CD4-positive, alpha-beta T cell (primary cell): Measurements from ENCODE around the gene ERBB3. TPM values are rescaled to one million over a fixed set of nuclear protein-coding genes. Genes with fewer than 3 reads are reported as not detected.

ENCODE experiments used
- ATAC-seq: fragments of 200-7000 bp; cut with Tn5 transposase; one replicate; pipeline ENCODE4 v1.10.0; 2022; ENCODE audit warnings: mild to moderate bottlenecking; ENCODE audit not compliant: poor library complexity
- CTCF ChIA-PET: fragments of 350-600 bp; sonication (Branson Sonifier 250); formaldehyde crosslinking; loops from one replicate; lab custom pipeline; 2021; ENCODE audit warnings: antibody characterized with exemption, inconsistent platforms; lab: Charles Lee
- POLR2A ChIA-PET: fragments of 350-600 bp; sonication (Branson Sonifier 250); formaldehyde crosslinking; loops from one replicate; lab custom pipeline; 2021; ENCODE audit warnings: antibody characterized with exemption, inconsistent platforms; lab: Charles Lee
- DNase-seq, 14 experiments: peaks; one replicate each; pipeline ENCODE4 v3.0.0-alpha.2; 2013 to 2020; ENCODE audit warnings: mixed read lengths in 2 of 14
- H3K27ac ChIP-seq, 2 donors: one replicate each; pipeline versions ENCODE4 v1.5.1 to v1.7.0; 2013; ENCODE audit warnings: low read length in 2 of 2, low read depth in 1 of 2, mild to moderate bottlenecking in 1 of 2
- H3K27me3 ChIP-seq, 2 experiments: 1 replicate in 1 of 2; 2 replicates in 1 of 2; pipeline versions ENCODE4 v1.6.1 to v1.7.0; 2013; ENCODE audit warnings: low read length in 2 of 2, control low read depth in 1 of 2, mild to moderate bottlenecking in 1 of 2, moderate library complexity in 1 of 2; ENCODE audit not compliant: insufficient read depth in 2 of 2, control insufficient read depth in 1 of 2
- H3K36me3 ChIP-seq: one replicate; pipeline ENCODE4 v1.6.1; 2013; ENCODE audit warnings: low read length, control low read depth; ENCODE audit not compliant: insufficient read depth
- H3K4me1 ChIP-seq: one replicate; pipeline ENCODE4 v1.6.1; 2013; ENCODE audit warnings: low read length, control low read depth; ENCODE audit not compliant: insufficient read depth
- H3K4me3 ChIP-seq: one replicate; pipeline ENCODE4 v1.5.1; 2013; ENCODE audit warnings: mild to moderate bottlenecking, low read length, moderate library complexity
- H3K9me3 ChIP-seq, 2 experiments: 1 replicate in 1 of 2; 2 replicates in 1 of 2; pipeline versions ENCODE4 v1.6.1 to v1.7.0; 2013; ENCODE audit warnings: low read length in 2 of 2, mild to moderate bottlenecking in 2 of 2, control low read depth in 1 of 2, moderate library complexity in 1 of 2; ENCODE audit not compliant: control insufficient read depth in 1 of 2, insufficient read depth in 1 of 2
- H3K27ac Mint-ChIP-seq: one replicate; pipeline ENCODE4 v1.8.0; 2020; ENCODE audit warnings: mixed read lengths
- H3K27me3 Mint-ChIP-seq: one replicate; pipeline ENCODE4 v1.8.0; 2021; ENCODE audit warnings: mixed read lengths
- H3K36me3 Mint-ChIP-seq: one replicate; pipeline ENCODE4 v1.8.0; 2021; ENCODE audit warnings: low read depth, mixed read lengths
- H3K4me1 Mint-ChIP-seq: one replicate; pipeline ENCODE4 v1.8.0; 2021; ENCODE audit warnings: low read depth, mixed read lengths
- H3K4me3 Mint-ChIP-seq: one replicate; pipeline ENCODE4 v1.8.0; 2020; ENCODE audit warnings: mild to moderate bottlenecking, mixed read lengths
- H3K9me3 Mint-ChIP-seq: one replicate; pipeline ENCODE4 v1.8.0; 2020; ENCODE audit warnings: mixed read lengths
- CTCF ChIP-seq: fragments of 200-600 bp; IDR thresholded peaks from one replicate; pipeline ENCODE4 v1.8.0; 2022; ENCODE audit warnings: antibody characterized with exemption, mild to moderate bottlenecking
- intact Hi-C, 2 experiments: fragments of 100-400 bp; cut with DNase I in 1 of 2; cut with micrococcal nuclease in 1 of 2; formaldehyde crosslinking; loops; one replicate each; pipeline versions ENCODE4 v1.15.1 to v1.9.0; 2023 to 2025; cut with DNase I, micrococcal nuclease
- total RNA-seq, 174 experiments: library from RNA in 2 of 174; stranded (reverse) in 2 of 174; gene quantifications; one replicate each; pipeline ENCODE4 v1.2.3 and lab custom pipeline; 2021 to 2026

The ERBB3 gene
- total RNA-seq, 2 experiments from 2014 or later = 0.22 to 0.47 TPM

- Mint-ChIP-seq H3K36me3 (peaks cover 82% of the 10 kb centered on the region), H3K4me3 (no peak overlapping the region), H3K4me1 (peaks cover 16% of the 10 kb centered on the region), H3K9me3 (no peaks in the 10 kb centered on the region), H3K27ac (no peak overlapping the region), H3K27me3 (no peaks in the 10 kb centered on the region)
- peaks cover 12% of the 10 kb centered on the region for H3K4me1 ChIP-seq
- H3K27me3 ChIP-seq = no peaks in the 10 kb centered on the region
- intact Hi-C loops = loop anchor here in 1 of 2 experiments (10.0 kb wide), 1 partner anchor 484 kb away; no protein-coding TSS in a partner anchor
- no peaks in the 10 kb centered on the region for H3K9me3 ChIP-seq
- ChIA-PET CTCF (interaction anchor here (0.7 to 1.0 kb wide), 2 partner anchors 79 to 111 kb away, joined by 3 to 4 read pairs; partner anchors contain the start of genes RNF41 and SMARCC2), POLR2A (no interaction called here)
- no peak overlapping the region for H3K4me3 ChIP-seq
- no peak for TF ChIP-seq CTCF
- no peak for DNase-seq
- no peak overlapping the region for H3K27ac ChIP-seq
- peaks cover 67% of the 10 kb centered on the region for H3K36me3 ChIP-seq
- ATAC-seq = no peak
Measured at GRCh38 chr12:56110571-56110970, 30.6 kb downstream of the ERBB3 start.

- H3K4me1 Mint-ChIP-seq = peaks cover 21% of the 10 kb centered on the region
- ChIA-PET CTCF (no interaction called here), POLR2A (no interaction called here)
- H3K27ac ChIP-seq = no peak overlapping the region
- no peak overlapping the region for H3K4me3 ChIP-seq
- no peaks in the 10 kb centered on the region for H3K9me3 ChIP-seq
- H3K36me3 Mint-ChIP-seq = peaks cover 76% of the 10 kb centered on the region
- DNase-seq (no peak), ATAC-seq (no peak)
- intact Hi-C loops = loop anchor here in 1 of 2 experiments (10.0 kb wide), 1 partner anchor 481 kb away; no protein-coding TSS in a partner anchor
- peaks cover 25% of the 10 kb centered on the region for H3K4me1 ChIP-seq
- H3K9me3 Mint-ChIP-seq = no peaks in the 10 kb centered on the region
- peak overlapping the region; percentile 94 for H3K27ac Mint-ChIP-seq
- H3K4me3 Mint-ChIP-seq = peak overlapping the region; percentile 64
- no peaks in the 10 kb centered on the region for H3K27me3 Mint-ChIP-seq
- H3K36me3 ChIP-seq = peaks cover 44% of the 10 kb centered on the region
- TF ChIP-seq CTCF = no peak
- H3K27me3 ChIP-seq = no peaks in the 10 kb centered on the region
Measured at GRCh38 chr12:56114084-56114483, 34.1 kb downstream of the ERBB3 start.

GRCh38 chr12:56115329-56115728 is 35.4 kb downstream of the ERBB3 start:
- intact Hi-C loops = loop anchor here (5.0 to 10.0 kb wide), 3 partner anchors 37 to 479 kb away; partner anchors contain the start of genes PYM1 (in 2 of the 2) and MYL6B (in 1 of the 2)
- Histone ChIP-seq H3K36me3 (peaks cover 36% of the 10 kb centered on the region), H3K4me1 (peaks cover 35% of the 10 kb centered on the region), H3K4me3 (peak overlapping the region; percentile 73), H3K27ac (peak overlapping the region; percentile 75 to 90), H3K27me3 (no peaks in the 10 kb centered on the region), H3K9me3 (no peaks in the 10 kb centered on the region)
- Mint-ChIP-seq H3K27me3 (no peaks in the 10 kb centered on the region), H3K4me3 (peak overlapping the region; percentile 97), H3K27ac (peak overlapping the region; percentile 94), H3K36me3 (peaks cover 69% of the 10 kb centered on the region), H3K9me3 (no peaks in the 10 kb centered on the region), H3K4me1 (peaks cover 28% of the 10 kb centered on the region)
- CTCF ChIA-PET = interaction anchor here (0.9 to 3.5 kb wide), 3 partner anchors 11 to 68 kb away, joined by 3 to 19 read pairs (median 4); no protein-coding TSS in a partner anchor
- POLR2A ChIA-PET = interaction anchor here (0.7 to 6.1 kb wide), 9 partner anchors 8 to 386 kb away, joined by 3 to 233 read pairs (median 22); partner anchors contain the start of genes ESYT1, PA2G4 and RAB5B
- DNase-seq (no peak), ATAC-seq (no peak)
- no peak for TF ChIP-seq CTCF
